Middle frontal gyrus (tissue), 1 donor: ENCODE measurements around the gene ACTL8.

Source experiments
- DNase-seq: peaks from one replicate; pipeline ENCODE4 v3.0.0-alpha.2; 2015; ENCODE audit warnings: low spot score; ENCODE audit errors: extremely low spot score

Gene ACTL8

GRCh38 chr1:17799642-17800041, 44.5 kb downstream of the ACTL8 start:
- no peak for DNase-seq

GRCh38 chr1:17802164-17802563, 47.0 kb downstream of the ACTL8 start:
- DNase-seq: no peak

- no peak for DNase-seq
Measured at GRCh38 chr1:17802945-17803344, 47.8 kb downstream of the ACTL8 start.

GRCh38 chr1:17805869-17806684, 50.9 kb downstream of the ACTL8 start:
- no peak for DNase-seq

- DNase-seq: no peak
Measured at GRCh38 chr1:17808816-17809215, 53.7 kb downstream of the ACTL8 start.

- DNase-seq: no peak
Measured at GRCh38 chr1:17810668-17811067, 55.5 kb downstream of the ACTL8 start.

GRCh38 chr1:17816511-17816910, 61.4 kb downstream of the ACTL8 start:
- no peak for DNase-seq

- no peak for DNase-seq
Measured at GRCh38 chr1:17819129-17819802, 64.1 kb downstream of the ACTL8 start.

GRCh38 chr1:17820198-17820597, 65.1 kb downstream of the ACTL8 start:
- DNase-seq: no peak

GRCh38 chr1:17822741-17823426, 67.8 kb downstream of the ACTL8 start:
- no peak for DNase-seq

- DNase-seq: no peak
Measured at GRCh38 chr1:17825273-17826164, 70.4 kb downstream of the ACTL8 start.

GRCh38 chr1:17826165-17826488, 71.0 kb downstream of the ACTL8 start:
- DNase-seq: no peak

GRCh38 chr1:17828991-17829390, 73.9 kb downstream of the ACTL8 start:
- DNase-seq: no peak

- no peak for DNase-seq
Measured at GRCh38 chr1:17829579-17829978, 74.4 kb downstream of the ACTL8 start.

- no peak for DNase-seq
Measured at GRCh38 chr1:17831597-17831996, 76.5 kb downstream of the ACTL8 start.

- no peak for DNase-seq
Measured at GRCh38 chr1:17833661-17834501, 78.7 kb downstream of the ACTL8 start.

- DNase-seq: no peak
Measured at GRCh38 chr1:17834561-17835100, 79.5 kb downstream of the ACTL8 start.

- DNase-seq: no peak
Measured at GRCh38 chr1:17837233-17838030, 82.3 kb downstream of the ACTL8 start.

- no peak for DNase-seq
Measured at GRCh38 chr1:17839641-17840196, 84.6 kb downstream of the ACTL8 start.
